K562 (cell line): ENCODE results near the gene SCYL1. TPM values are rescaled to one million over a fixed set of nuclear protein-coding genes. Genes with fewer than 3 reads are reported as not detected.

Experiments used
- CBX5 ChIP-seq: IDR thresholded peaks from 2 replicates; pipeline ENCODE4 v1.6.1; 2014; ENCODE audit warnings: low read depth, borderline replicate concordance
- CTBP1 ChIP-seq: fragments of 450-650 bp; IDR thresholded peaks from 2 replicates; pipeline ENCODE4 v1.6.1; 2016; ENCODE audit warnings: borderline replicate concordance
- CXXC5 ChIP-seq: fragments of 250-450 bp; sonication (Bioruptor Pico); IDR thresholded peaks from 2 replicates; pipeline ENCODE4 v1.8.0; 2022; ENCODE audit warnings: inconsistent platforms, mild to moderate bottlenecking, moderate library complexity
- ETV6 ChIP-seq, 3 experiments: fragments of 150-350 bp in 1 of 3; sonication (generic) in 1 of 3; formaldehyde crosslinking in 1 of 3; IDR thresholded peaks; 2 replicates each; pipeline versions ENCODE4 v1.6.1 to v1.8.0; 2014 to 2022; ENCODE audit warnings: borderline replicate concordance in 2 of 3, low read depth in 2 of 3, antibody characterized with exemption in 1 of 3, low read length in 1 of 3, mild to moderate bottlenecking in 1 of 3, missing genetic modification reagents in 1 of 3
- HIVEP1 ChIP-seq: fragments of 250-450 bp; sonication (Bioruptor Pico); IDR thresholded peaks from 2 replicates; pipeline ENCODE4 v1.4.0; 2020; ENCODE audit warnings: mild to moderate bottlenecking
- HMG20A ChIP-seq: fragments of 450-650 bp; formaldehyde crosslinking; conservative IDR thresholded peaks from 2 replicates; pipeline ENCODE4 v1.4.0; 2020; ENCODE audit warnings: mild to moderate bottlenecking, mixed read lengths
- MEF2A ChIP-seq: IDR thresholded peaks from 2 replicates; pipeline ENCODE4 v1.6.1; 2011; ENCODE audit warnings: low read depth, mild to moderate bottlenecking, low read length, moderate library complexity; ENCODE audit not compliant: control insufficient read depth
- POLR2B ChIP-seq: fragments of 450-650 bp; IDR thresholded peaks from 2 replicates; pipeline ENCODE4 v1.6.1; 2018; ENCODE audit warnings: low read depth; ENCODE audit not compliant: partially characterized antibody
- ZKSCAN8 ChIP-seq: fragments of 200-800 bp; sonication (Bioruptor generic); IDR thresholded peaks from 2 replicates; pipeline ENCODE4 v1.6.1; 2016; ENCODE audit warnings: missing genetic modification characterization, missing compliant biosample characterization
- ZNF436 ChIP-seq: fragments of 250-450, 450-650 bp; sonication (Bioruptor Pico); formaldehyde crosslinking; IDR thresholded peaks from 2 replicates; pipeline ENCODE4 v1.7.0; 2020; ENCODE audit warnings: mild to moderate bottlenecking
- ZNF695 ChIP-seq: fragments of 450-650 bp; formaldehyde crosslinking; IDR thresholded peaks from 2 replicates; pipeline ENCODE4 v1.4.0; 2020; ENCODE audit warnings: mild to moderate bottlenecking, moderate library complexity
- ZNF77 ChIP-seq: fragments of 250-450 bp; sonication (Bioruptor Pico); IDR thresholded peaks from 2 replicates; pipeline ENCODE4 v1.5.0; 2020
- polyA plus RNA-seq, 8 experiments: library from polyadenylated mRNA; depleted of rRNA in 4 of 8; stranded (reverse) in 5 of 8; unstranded in 3 of 8; fragments of >200 nt; fragmentation: Nextera tagmentation in 2 of 8; fragmentation: Illumina TruSeq in 1 of 8; extraction: Ambion mirVana in 2 of 8; extraction: Trizol in 1 of 8; gene quantifications; 2 replicates each; pipeline versions ENCODE4 v1.2.1 to v1.2.3, GENCODE V29; 2011 to 2014; ENCODE audit warnings: inconsistent platforms in 1 of 8, missing spikeins in 1 of 8
- total RNA-seq, 7 experiments: library from RNA; depleted of rRNA in 6 of 7; stranded (reverse); fragments of >200 nt in 6 of 7; fragmentation: Illumina TruSeq in 2 of 7; extraction: Trizol in 2 of 7; gene quantifications; 2 replicates each; pipeline versions ENCODE4 v1.2.1 to v1.2.3, GENCODE V29; 2011 to 2021; ENCODE audit warnings: low replicate concordance in 1 of 7
- TF ChIP-seq, protein P1 (sequence below): fragments of 250-450 bp; sonication (Bioruptor Pico); IDR thresholded peaks from 2 replicates; pipeline ENCODE4 v1.4.0; 2020; ENCODE audit warnings: mild to moderate bottlenecking, moderate library complexity, borderline replicate concordance
- TF ChIP-seq, protein P2 (sequence below), 2 experiments: fragments of 450-650 bp in 1 of 2; sonication (generic) in 1 of 2; formaldehyde crosslinking in 1 of 2; IDR thresholded peaks in 1 of 2; conservative IDR thresholded peaks in 1 of 2; 2 replicates each; pipeline versions ENCODE4 v1.6.1 to v1.8.1; 2016 to 2023; ENCODE audit warnings: mild to moderate bottlenecking in 2 of 2, moderate library complexity in 2 of 2, inconsistent platforms in 1 of 2, missing genetic modification reagents in 1 of 2
- TF ChIP-seq, protein P3 (sequence below): fragments of 450-650 bp; formaldehyde crosslinking; IDR thresholded peaks from 2 replicates; pipeline ENCODE4 v1.4.0; 2020; ENCODE audit warnings: mild to moderate bottlenecking, moderate library complexity
- TF ChIP-seq, protein P4 (sequence below): fragments of 200-800 bp; sonication (Bioruptor generic); IDR thresholded peaks from 2 replicates; pipeline ENCODE4 v1.6.1; 2017; ENCODE audit warnings: missing genetic modification characterization, missing compliant biosample characterization
- TF ChIP-seq, protein P5 (sequence below): fragments of 450-650 bp; formaldehyde crosslinking; IDR thresholded peaks from 2 replicates; pipeline ENCODE4 v1.4.0; 2020; ENCODE audit warnings: mild to moderate bottlenecking, mixed read lengths

The SCYL1 gene
- total and polyA plus RNA-seq, 9 of the 15 experiments (the other 6 are each of a cell fraction or from before 2014, with no cell fraction given), result 1.9 to 145 (median 57.6) TPM

DNA sequence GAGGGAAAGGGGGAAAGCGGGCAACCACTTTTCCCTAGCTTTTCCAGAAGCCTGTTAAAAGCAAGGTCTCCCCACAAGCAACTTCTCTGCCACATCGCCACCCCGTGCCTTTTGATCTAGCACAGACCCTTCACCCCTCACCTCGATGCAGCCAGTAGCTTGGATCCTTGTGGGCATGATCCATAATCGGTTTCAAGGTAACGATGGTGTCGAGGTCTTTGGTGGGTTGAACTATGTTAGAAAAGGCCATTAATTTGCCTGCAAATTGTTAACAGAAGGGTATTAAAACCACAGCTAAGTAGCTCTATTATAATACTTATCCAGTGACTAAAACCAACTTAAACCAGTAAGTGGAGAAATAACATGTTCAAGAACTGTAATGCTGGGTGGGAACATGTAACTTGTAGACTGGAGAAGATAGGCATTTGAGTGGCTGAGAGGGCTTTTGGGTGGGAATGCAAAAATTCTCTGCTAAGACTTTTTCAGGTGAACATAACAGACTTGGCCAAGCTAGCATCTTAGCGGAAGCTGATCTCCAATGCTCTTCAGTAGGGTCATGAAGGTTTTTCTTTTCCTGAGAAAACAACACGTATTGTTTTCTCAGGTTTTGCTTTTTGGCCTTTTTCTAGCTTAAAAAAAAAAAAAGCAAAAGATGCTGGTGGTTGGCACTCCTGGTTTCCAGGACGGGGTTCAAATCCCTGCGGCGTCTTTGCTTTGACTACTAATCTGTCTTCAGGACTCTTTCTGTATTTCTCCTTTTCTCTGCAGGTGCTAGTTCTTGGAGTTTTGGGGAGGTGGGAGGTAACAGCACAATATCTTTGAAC lies 19.2 kb upstream of the SCYL1 start (continued):
- TF ChIP-seq ETV6 (IDR thresholded peaks at IDR 0.05; ENCODE audit: borderline replicate concordance in 1 of 2, low read depth in 2 of 2, low read length in 1 of 2), result no peak
- TF ChIP-seq ETV6 (CRISPR knock-in tag; IDR thresholded peaks at IDR 0.05; ENCODE audit: borderline replicate concordance), result no peak
- TF ChIP-seq, protein P1, sequence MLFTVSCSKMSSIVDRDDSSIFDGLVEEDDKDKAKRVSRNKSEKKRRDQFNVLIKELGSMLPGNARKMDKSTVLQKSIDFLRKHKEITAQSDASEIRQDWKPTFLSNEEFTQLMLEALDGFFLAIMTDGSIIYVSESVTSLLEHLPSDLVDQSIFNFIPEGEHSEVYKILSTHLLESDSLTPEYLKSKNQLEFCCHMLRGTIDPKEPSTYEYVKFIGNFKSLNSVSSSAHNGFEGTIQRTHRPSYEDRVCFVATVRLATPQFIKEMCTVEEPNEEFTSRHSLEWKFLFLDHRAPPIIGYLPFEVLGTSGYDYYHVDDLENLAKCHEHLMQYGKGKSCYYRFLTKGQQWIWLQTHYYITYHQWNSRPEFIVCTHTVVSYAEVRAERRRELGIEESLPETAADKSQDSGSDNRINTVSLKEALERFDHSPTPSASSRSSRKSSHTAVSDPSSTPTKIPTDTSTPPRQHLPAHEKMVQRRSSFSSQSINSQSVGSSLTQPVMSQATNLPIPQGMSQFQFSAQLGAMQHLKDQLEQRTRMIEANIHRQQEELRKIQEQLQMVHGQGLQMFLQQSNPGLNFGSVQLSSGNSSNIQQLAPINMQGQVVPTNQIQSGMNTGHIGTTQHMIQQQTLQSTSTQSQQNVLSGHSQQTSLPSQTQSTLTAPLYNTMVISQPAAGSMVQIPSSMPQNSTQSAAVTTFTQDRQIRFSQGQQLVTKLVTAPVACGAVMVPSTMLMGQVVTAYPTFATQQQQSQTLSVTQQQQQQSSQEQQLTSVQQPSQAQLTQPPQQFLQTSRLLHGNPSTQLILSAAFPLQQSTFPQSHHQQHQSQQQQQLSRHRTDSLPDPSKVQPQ (CRISPR knock-in tag), result no peak
- TF ChIP-seq ZKSCAN8 (CRISPR knock-in tag), result no peak
- 0 out of 2 replicates have a peak, but pooled peaks have one; percentile 19 for TF ChIP-seq ZNF695 (CRISPR knock-in tag)
- peak; percentile 52; the same call in 1 of the 2 replicates for TF ChIP-seq HMG20A
- no peak for TF ChIP-seq HIVEP1 (CRISPR knock-in tag)
- no peak for TF ChIP-seq CXXC5 (CRISPR knock-in tag)
- TF ChIP-seq, protein P2, sequence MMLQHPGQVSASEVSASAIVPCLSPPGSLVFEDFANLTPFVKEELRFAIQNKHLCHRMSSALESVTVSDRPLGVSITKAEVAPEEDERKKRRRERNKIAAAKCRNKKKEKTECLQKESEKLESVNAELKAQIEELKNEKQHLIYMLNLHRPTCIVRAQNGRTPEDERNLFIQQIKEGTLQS (IDR thresholded peaks at IDR 0.05), result no peak
- TF ChIP-seq, protein P2 (CRISPR knock-in tag; conservative IDR thresholded peaks at IDR 0.05), result no peak
- TF ChIP-seq ZNF77, result peak; percentile 94
- TF ChIP-seq, protein P3, sequence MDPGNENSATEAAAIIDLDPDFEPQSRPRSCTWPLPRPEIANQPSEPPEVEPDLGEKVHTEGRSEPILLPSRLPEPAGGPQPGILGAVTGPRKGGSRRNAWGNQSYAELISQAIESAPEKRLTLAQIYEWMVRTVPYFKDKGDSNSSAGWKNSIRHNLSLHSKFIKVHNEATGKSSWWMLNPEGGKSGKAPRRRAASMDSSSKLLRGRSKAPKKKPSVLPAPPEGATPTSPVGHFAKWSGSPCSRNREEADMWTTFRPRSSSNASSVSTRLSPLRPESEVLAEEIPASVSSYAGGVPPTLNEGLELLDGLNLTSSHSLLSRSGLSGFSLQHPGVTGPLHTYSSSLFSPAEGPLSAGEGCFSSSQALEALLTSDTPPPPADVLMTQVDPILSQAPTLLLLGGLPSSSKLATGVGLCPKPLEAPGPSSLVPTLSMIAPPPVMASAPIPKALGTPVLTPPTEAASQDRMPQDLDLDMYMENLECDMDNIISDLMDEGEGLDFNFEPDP, result peak; percentile 13; the same call in 1 of the 2 replicates
- TF ChIP-seq POLR2B, result peak; percentile 81
- no peak for TF ChIP-seq CTBP1
- TF ChIP-seq MEF2A, result no peak; the same call in 1 of the 2 replicates
- TF ChIP-seq, protein P4, sequence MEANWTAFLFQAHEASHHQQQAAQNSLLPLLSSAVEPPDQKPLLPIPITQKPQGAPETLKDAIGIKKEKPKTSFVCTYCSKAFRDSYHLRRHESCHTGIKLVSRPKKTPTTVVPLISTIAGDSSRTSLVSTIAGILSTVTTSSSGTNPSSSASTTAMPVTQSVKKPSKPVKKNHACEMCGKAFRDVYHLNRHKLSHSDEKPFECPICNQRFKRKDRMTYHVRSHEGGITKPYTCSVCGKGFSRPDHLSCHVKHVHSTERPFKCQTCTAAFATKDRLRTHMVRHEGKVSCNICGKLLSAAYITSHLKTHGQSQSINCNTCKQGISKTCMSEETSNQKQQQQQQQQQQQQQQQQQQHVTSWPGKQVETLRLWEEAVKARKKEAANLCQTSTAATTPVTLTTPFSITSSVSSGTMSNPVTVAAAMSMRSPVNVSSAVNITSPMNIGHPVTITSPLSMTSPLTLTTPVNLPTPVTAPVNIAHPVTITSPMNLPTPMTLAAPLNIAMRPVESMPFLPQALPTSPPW (CRISPR knock-in tag), result no peak
- peak; percentile 5; the same call in 1 of the 2 replicates for TF ChIP-seq ZNF436 (CRISPR knock-in tag)
- TF ChIP-seq, protein P5, sequence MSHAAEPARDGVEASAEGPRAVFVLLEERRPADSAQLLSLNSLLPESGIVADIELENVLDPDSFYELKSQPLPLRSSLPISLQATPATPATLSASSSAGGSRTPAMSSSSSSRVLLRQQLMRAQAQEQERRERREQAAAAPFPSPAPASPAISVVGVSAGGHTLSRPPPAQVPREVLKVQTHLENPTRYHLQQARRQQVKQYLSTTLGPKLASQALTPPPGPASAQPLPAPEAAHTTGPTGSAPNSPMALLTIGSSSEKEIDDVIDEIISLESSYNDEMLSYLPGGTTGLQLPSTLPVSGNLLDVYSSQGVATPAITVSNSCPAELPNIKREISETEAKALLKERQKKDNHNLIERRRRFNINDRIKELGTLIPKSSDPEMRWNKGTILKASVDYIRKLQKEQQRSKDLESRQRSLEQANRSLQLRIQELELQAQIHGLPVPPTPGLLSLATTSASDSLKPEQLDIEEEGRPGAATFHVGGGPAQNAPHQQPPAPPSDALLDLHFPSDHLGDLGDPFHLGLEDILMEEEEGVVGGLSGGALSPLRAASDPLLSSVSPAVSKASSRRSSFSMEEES (CRISPR knock-in tag), result peak; percentile 3; the same call in 1 of the 2 replicates
- no peak for TF ChIP-seq CBX5
